SJCRH30 (cell line): ENCODE data around the gene TCEAL7. TPM values are rescaled to one million over a fixed set of nuclear protein-coding genes. Genes with fewer than 3 reads are reported as not detected.
"Not testable (repeated sequence)": the region's sequence is repeated elsewhere in the genome, so short reads cannot be mapped to it uniquely, and the experiment has no call there.

Experiments used
- DNase-seq, 2 experiments: peaks; one replicate each; pipeline ENCODE4 v3.0.0-alpha.2; 2015 to 2020
- H3K27ac ChIP-seq: fragments of 250-450 bp; sonication (Bioruptor Pico); 2 replicates; pipeline ENCODE4 v1.5.1; 2020; ENCODE audit warnings: mild to moderate bottlenecking, moderate library complexity
- H3K27me3 ChIP-seq: fragments of 250-450 bp; sonication (Bioruptor Pico); 2 replicates; pipeline ENCODE4 v1.5.1; 2020; ENCODE audit warnings: mild to moderate bottlenecking, moderate library complexity
- H3K36me3 ChIP-seq: fragments of 250-450 bp; sonication (Bioruptor Pico); 2 replicates; pipeline ENCODE4 v1.5.1; 2020; ENCODE audit warnings: mild to moderate bottlenecking, moderate library complexity
- H3K4me1 ChIP-seq: fragments of 250-450 bp; sonication (Bioruptor Pico); 2 replicates; pipeline ENCODE4 v1.5.1; 2020; ENCODE audit warnings: mild to moderate bottlenecking, moderate library complexity
- H3K4me3 ChIP-seq: fragments of 250-450 bp; sonication (Bioruptor Pico); 2 replicates; pipeline ENCODE4 v1.5.1; 2020; ENCODE audit warnings: mild to moderate bottlenecking, moderate library complexity
- H3K9me3 ChIP-seq: fragments of 250-450 bp; sonication (Bioruptor Pico); replicated peaks from 2 replicates; pipeline ENCODE4 v1.5.1; 2020; ENCODE audit warnings: mild to moderate bottlenecking, moderate library complexity
- total RNA-seq: library from RNA; depleted of rRNA; stranded (reverse); fragments of >200 nt; shearing (Covaris generic); gene quantifications from 2 replicates; pipeline ENCODE4 v1.2.3, GENCODE V29; 2014; rRNA removed

TCEAL7 gene, protein sequence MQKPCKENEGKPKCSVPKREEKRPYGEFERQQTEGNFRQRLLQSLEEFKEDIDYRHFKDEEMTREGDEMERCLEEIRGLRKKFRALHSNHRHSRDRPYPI
- total RNA-seq: 39.1 and 42.9 TPM in 2 replicates

DNA sequence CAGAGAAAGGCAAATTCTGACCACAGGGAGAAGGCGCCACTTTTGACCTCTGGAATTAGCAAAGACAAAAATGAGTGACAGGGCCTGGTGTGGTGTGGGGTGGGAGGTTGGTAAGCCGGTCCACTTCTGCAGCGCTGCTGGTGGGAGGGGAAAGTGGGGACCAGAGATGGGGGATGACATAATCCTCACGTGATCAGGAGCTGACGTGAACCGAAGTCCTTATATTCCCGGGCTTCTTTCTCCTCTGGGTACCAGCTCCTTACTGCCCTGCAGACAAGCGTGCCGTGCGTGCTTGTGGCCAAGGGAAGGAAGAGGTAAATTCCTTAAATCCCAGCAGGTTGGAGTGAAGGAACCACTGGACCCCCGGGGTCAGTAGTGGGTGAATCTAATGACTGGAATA, at the start of gene TCEAL7:
TCEAL7 (plus strand) TSS at position 249 of the 400 bp plus-strand sequence. CDS start 1,165 bp downstream, outside the sequence.
- no peaks in the 10 kb centered on the region for H3K36me3 ChIP-seq
- H3K4me3 ChIP-seq: peak within 1 kb of the TSS; percentile 60
- H3K27me3 ChIP-seq: no peaks in the 10 kb centered on the region
- peak; percentile 90 to 92 for DNase-seq
- no peaks in the 10 kb centered on the region for H3K9me3 ChIP-seq
- peak within 1 kb of the TSS; percentile 41 for H3K27ac ChIP-seq
- H3K4me1 ChIP-seq: peaks cover 8% of the 10 kb centered on the region

DNA sequence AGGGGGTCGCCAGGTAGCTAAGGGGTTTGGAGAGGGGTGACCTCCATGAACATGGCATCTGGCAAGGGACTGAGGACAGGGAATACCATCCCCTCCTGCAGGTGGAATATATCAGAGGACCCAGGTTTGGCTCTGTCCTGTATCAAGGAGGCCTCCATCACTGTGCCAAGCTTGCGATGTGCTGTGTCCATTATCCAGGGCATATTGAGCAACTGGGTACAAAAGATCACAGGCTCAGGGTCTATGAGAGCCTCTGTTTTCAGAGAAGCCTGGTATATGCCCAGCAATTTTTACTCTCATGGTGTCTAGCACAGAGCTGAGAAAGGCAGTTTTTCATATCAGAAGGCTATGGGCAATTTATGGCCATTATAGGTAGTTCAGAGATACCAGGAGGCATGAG, 36.9 kb upstream of the TCEAL7 start:
- H3K9me3 ChIP-seq: no peaks in the 10 kb centered on the region
- no peaks in the 10 kb centered on the region for H3K36me3 ChIP-seq
- H3K27ac ChIP-seq: no peak overlapping the region
- no peaks in the 10 kb centered on the region for H3K4me1 ChIP-seq
- no peaks in the 10 kb centered on the region for H3K27me3 ChIP-seq
- no peak overlapping the region for H3K4me3 ChIP-seq
- DNase-seq: no peak

DNA sequence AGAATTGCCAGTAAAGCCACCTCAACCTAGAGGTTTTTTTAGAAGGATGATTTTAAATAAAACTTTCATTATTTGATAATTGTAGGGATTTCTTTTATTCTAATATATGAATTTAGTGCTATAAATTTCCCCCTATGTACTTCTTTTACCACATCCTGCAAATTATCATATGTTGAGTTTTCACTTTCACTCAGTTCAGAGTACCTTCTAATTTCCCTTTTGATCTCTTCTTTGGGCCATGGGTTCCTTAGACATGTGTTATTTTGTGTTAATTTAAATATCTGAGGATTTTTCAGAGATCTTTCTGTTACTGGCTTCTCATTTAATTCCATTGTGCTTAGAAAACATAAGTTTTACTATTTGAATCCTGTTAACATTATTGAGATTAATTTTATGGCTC, 25.3 kb upstream of the TCEAL7 start:
- Histone ChIP-seq H3K36me3 (no peaks in the 10 kb centered on the region), H3K9me3 (no peaks in the 10 kb centered on the region), H3K4me3 (no peak overlapping the region), H3K4me1 (no peaks in the 10 kb centered on the region), H3K27me3 (no peaks in the 10 kb centered on the region), H3K27ac (no peak overlapping the region)
- no peak for DNase-seq

DNA sequence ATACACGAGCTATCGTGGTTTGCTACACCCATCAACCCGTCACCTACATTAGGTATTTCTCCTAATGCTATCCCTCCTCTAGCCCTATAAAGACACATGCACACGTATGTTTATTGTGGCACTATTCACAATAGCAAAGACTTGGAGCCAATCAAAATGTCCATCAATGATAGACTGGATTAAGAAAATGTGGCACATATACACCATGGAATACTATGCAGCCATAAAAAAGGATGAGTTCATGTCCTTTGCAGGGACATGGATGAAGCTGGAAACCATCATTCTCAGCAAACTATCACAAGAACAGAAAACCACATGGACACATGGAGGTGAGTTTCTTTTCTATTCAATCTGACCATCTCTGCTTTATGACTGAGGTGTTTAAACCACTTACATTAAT, 24.4 kb upstream of the TCEAL7 start:
- H3K4me1 ChIP-seq, H3K36me3 ChIP-seq, H3K4me3 ChIP-seq, H3K9me3 ChIP-seq, H3K27me3 ChIP-seq, DNase-seq, H3K27ac ChIP-seq: not testable (repeated sequence)

DNA sequence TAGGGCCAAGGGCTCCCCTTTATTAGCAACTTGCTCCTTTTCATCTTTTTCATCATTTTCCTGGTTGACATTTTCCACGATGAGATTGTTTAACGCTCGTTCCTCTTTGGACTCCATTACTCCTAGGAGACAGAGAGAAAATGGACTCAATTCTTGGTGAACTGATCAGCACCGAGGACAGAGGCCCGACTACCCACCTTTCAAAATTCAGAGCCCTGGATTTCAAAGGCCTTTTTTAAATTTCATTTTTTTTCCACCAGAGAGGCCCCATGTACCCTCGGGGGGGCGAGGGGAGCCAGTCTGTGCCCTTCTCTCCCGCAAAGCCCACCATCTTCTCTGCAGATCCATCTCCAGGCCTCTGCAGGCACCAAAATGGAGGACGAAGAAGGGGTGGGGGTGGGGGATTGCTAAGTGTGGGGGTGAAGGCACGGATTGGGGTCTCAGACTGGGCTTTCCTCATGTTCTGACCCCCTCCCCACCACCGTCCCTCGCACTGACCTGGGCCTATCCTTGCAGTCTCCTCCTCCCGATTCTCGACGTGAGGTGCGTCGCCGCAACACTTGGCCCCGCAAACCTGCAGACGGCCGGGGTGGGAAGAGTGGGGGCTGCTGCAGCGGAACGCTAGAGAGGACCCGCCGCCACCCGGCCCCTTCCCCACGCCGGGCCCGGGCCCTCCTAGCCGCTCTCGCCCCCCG, 20.0 kb upstream of the TCEAL7 start:
- no peak for DNase-seq
- no peaks in the 10 kb centered on the region for H3K9me3 ChIP-seq
- H3K27me3 ChIP-seq: no peaks in the 10 kb centered on the region
- H3K27ac ChIP-seq: no peak overlapping the region
- H3K4me1 ChIP-seq: peaks cover 9% of the 10 kb centered on the region; the same call in 1 of the 2 replicates
- H3K4me3 ChIP-seq: no peak overlapping the region
- H3K36me3 ChIP-seq: no peaks in the 10 kb centered on the region

DNA sequence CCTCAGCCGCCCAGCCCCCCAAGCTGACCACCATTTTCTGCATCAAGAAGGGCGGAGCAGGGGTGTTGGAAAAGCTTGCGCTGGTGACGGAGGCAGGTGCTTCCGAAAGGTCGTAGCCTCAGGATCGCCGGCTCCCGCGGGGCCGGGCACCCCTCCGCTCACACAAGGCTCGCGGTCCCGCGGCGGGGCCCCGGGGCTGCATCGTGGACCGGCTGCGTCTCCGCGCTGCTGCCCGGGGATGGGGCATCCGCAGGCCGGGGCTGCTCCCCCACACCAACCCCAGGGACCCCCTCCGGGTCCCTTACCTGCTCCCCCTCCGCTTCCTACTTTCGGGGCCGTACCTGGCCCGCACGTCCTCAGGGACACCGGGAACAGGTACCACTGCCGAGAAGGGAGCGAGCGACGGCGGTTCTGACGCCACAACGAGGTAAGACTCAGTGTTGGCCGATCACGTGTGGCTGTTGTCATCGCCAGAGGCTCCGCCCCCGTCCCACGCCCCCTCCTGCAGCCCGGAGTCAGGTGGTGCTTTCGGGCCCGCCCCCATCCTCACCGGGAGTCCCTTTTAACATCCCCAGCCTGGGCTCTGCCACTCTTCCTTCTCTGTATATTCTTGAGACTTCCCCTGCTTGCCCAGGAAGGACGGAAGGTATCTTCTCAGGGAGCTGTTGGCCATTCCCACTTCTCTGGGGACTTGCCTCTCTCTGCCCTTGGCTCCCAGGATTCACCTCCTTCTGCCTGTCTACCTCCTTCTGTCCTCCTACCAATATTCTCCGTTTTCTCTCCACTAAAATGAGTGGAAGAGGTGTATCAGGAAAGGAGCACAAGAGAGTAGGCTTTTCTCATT, 19.3 kb upstream of the TCEAL7 start, which contains the start of gene BEX2:
BEX2 (minus strand) TSS at position 436 of the 844 bp plus-strand sequence. CDS start 1,014 bp downstream, outside the sequence.
- Histone ChIP-seq H3K36me3 (no peaks in the 10 kb centered on the region), H3K4me3 (peak within 1 kb of the TSS; percentile 33), H3K4me1 (peaks cover 9% of the 10 kb centered on the region; the same call in 1 of the 2 replicates), H3K9me3 (no peaks in the 10 kb centered on the region), H3K27me3 (no peaks in the 10 kb centered on the region), H3K27ac (peak within 1 kb of the TSS; percentile 52)
- peak in 1 of 2 experiments; percentile 17 for DNase-seq

DNA sequence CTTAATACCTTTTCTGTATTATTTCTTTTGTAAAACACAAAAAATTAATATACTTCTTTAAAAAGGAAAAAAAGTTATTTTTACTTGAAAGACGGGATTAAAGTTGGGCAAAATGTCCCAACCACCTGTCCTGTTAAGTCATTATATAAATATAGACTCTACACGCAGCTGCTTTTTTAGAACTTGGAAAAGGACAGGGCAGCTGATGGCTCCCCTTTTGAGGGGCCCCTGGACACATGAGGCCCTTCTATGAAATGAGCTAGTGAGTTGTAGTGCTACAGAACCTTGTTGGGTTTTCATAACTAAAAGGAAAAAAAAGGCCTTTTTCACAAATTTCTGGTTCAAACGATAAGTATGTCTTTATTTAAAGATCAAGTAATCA, 18.6 kb upstream of the TCEAL7 start:
- Histone ChIP-seq H3K4me1 (peaks cover 9% of the 10 kb centered on the region; the same call in 1 of the 2 replicates), H3K36me3 (no peaks in the 10 kb centered on the region), H3K27me3 (no peaks in the 10 kb centered on the region), H3K27ac (peak overlapping the region; percentile 52), H3K9me3 (no peaks in the 10 kb centered on the region), H3K4me3 (peak overlapping the region; percentile 33)
- peak; percentile 43 to 61 for DNase-seq

DNA sequence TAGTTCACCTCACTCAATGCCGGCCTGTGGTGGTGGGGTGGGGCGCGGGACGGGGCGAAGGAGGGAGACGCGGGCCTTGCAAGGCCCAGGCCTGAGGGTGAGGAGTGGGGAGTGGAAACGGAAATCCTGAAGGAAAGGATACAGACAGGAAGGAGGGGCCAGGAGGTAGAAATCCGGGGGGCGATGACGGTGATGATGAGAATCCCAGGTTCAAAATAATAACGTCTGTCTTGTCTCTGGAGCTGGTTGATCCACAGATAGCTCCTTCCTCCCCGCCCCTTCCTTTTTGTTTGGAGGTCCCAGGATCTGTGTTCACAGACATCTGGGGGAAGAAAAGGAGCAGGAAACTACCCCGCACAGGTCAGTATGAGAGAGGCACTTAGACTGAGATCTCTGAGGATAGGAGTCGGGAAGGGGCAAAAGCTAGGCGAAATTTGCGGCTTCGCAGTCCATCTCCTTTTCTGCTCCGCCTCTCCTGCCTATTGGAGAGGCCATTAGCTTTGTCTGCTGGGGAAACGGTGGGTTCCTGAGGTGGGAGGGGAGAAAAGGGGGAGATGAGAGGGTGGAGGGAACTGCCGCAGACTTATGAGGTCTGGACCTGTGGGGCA, 746 bp downstream of the TCEAL7 start:
- Histone ChIP-seq H3K4me3 (peak overlapping the region; percentile 60), H3K27me3 (no peaks in the 10 kb centered on the region), H3K9me3 (no peaks in the 10 kb centered on the region), H3K36me3 (no peaks in the 10 kb centered on the region), H3K27ac (peak overlapping the region; percentile 41; the same call in 1 of the 2 replicates), H3K4me1 (peaks cover 8% of the 10 kb centered on the region)
- no peak for DNase-seq

DNA sequence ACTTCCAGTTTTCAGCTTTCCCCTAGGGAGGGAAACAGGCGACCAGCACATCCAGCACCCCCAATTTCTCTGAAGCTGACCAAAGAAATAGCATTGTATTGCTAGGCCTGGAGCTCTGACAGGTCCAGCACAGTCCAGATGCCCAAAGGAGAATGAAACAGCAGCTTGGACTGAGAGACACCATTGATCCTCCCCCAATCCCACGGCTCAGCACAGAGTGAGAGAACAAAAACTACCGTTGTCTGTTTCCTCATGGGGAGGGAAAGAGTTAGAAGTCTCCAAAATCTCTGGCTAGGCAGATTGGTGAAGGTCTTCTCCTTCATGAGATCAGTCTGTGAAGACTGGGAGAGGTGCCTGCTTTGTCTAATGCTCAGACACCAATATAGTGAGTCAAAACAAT, 8.6 kb downstream of the TCEAL7 start:
- Histone ChIP-seq H3K4me3 (no peak overlapping the region), H3K27ac (no peak overlapping the region), H3K9me3 (no peaks in the 10 kb centered on the region), H3K27me3 (no peaks in the 10 kb centered on the region), H3K36me3 (no peaks in the 10 kb centered on the region), H3K4me1 (no peaks in the 10 kb centered on the region)
- no peak for DNase-seq

DNA sequence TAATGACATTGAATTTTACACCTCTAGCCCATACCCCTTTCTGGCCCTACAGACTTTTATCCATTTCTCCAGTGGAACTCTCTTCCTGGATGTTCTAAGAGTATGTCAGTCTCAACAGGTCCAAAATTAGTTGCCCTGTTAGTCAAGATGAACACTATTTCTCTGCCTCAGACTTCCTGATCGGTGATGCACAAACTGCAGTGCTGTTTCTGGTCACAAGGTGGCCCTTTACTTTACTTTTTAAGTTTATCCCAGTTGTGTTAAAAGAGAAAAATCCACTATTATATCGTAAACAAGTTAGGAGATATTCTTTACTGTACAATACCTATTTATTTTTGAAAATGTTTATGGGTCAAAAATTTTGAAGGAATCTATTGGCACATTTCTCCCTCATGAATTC, 13.1 kb downstream of the TCEAL7 start:
- no peaks in the 10 kb centered on the region for H3K4me1 ChIP-seq
- peak in 1 of 2 experiments; percentile 47 for DNase-seq
- no peak overlapping the region for H3K27ac ChIP-seq
- H3K9me3 ChIP-seq: no peaks in the 10 kb centered on the region
- no peaks in the 10 kb centered on the region for H3K36me3 ChIP-seq
- H3K27me3 ChIP-seq: no peaks in the 10 kb centered on the region
- no peak overlapping the region for H3K4me3 ChIP-seq

DNA sequence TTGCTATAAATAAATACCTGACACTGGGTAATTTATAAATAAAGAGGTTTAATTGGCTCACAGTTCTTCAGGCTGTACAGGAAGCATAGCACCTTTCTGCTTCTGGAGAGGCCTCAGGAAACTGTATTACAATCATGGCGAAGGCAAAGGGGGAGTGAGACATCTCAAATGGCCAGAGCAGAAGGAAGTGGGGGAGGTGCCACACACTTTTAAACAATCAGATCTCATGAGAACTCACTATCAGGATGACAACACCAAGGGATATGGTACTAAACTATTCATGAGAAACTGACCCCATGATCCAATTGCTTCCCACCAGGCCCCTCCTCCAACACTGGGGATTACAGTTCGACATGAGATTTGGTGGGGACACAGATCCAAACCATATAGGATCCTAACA, 14.6 kb downstream of the TCEAL7 start:
- Histone ChIP-seq H3K27ac (no peak overlapping the region), H3K27me3 (no peaks in the 10 kb centered on the region), H3K9me3 (no peaks in the 10 kb centered on the region), H3K4me3 (no peak overlapping the region), H3K4me1 (no peaks in the 10 kb centered on the region), H3K36me3 (no peaks in the 10 kb centered on the region)
- no peak for DNase-seq

DNA sequence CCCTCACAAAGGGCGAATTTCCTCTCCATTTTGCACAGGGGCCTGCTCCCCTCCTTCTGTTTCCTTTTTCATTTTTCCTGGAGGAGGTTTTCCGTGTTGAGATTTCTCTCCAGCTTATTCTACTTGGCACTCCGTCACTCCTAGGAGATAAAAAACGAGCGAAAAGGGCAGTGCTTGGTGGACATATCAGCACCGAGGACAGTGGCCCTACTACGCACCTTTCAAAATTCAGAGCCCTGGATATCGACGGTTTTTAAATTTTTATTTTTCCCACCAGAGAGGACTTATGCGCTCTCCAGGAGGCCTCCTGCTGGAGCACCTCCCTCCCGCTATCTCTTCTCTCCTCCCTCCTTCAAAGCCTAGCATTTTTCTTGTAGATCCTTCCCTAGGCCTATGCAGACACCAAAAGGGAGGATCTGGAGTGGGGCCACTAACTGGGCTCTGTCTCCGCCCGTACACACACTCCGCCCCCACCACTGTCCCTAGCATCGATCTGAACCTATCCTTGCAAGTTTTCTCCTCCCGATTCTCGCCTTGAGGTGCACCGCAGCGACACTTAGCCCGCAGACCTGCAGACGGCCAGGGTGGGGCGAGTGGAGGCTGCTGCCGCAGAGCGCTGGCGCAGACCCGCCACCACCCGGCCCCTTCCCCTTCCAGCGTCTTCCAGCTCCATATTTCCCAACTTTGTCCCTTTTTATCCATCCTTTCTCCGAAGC, 17.8 kb downstream of the TCEAL7 start:
- no peak overlapping the region for H3K27ac ChIP-seq
- DNase-seq: no peak
- H3K9me3 ChIP-seq: no peaks in the 10 kb centered on the region
- no peaks in the 10 kb centered on the region for H3K36me3 ChIP-seq
- H3K27me3 ChIP-seq: no peaks in the 10 kb centered on the region
- no peak overlapping the region for H3K4me3 ChIP-seq
- no peaks in the 10 kb centered on the region for H3K4me1 ChIP-seq

DNA sequence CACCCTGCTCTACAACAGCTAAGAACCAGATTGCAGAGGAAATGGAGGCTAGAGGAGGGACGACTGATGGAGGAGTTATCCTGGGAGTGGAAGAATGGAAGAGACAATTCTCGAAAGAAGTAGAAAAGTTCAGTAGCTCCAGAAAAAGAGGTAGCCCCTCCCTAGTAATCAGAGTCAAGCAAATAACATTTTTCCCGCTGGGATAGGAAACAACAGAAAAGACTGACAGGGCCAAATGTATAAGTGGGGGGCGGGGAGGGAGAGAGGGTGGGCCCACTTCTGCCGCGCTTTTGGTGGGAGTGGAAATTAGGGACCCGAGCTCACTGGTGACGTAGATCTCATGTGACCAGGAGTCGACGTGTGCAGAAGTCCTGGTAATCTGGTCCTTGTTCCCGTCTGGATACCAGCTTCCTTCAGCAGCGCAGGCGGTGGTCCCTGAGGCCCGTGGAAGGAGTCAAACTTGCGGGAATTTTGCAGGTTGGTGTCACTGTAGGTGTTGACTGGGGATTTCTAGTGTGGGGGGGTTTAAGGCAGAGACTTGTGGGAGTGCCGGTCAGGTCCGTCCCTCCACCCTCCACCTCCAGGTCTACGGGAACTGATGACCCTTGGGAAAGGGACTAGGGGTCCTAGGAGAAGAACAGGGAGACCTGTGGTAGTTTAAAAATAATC, 26.2 kb downstream of the TCEAL7 start, which contains the start of gene TCEAL9:
TCEAL9 (plus strand) TSS at position 377 of the 669 bp plus-strand sequence. CDS start 1,179 bp downstream, outside the sequence.
- Histone ChIP-seq H3K4me1 (peaks cover 2% of the 10 kb centered on the region), H3K27me3 (no peaks in the 10 kb centered on the region), H3K36me3 (peaks cover 10% of the 10 kb centered on the region), H3K9me3 (no peaks in the 10 kb centered on the region), H3K4me3 (peak within 1 kb of the TSS; percentile 76), H3K27ac (peak within 1 kb of the TSS; percentile 93)
- peak; percentile 87 to 91 for DNase-seq

DNA sequence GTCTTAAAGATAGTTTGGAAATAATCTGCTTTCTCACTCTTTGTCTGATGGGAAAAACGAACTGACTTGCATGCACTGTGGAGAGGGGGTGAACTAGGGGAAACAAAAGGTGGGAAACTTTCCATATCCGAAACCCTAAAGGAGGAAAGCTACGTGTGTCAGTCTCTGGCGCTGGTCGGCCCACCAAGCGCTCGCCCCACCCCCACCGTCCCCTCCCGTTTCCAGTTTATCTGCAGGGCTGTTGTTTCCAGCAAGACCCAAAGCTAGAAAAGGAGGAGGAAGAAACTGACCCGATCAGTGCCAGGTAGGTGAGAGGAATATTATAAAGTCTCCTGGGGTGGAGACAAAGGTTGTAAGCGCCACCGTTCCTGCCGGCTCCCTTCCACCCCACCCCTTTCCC, 26.8 kb downstream of the TCEAL7 start:
- no peaks in the 10 kb centered on the region for H3K9me3 ChIP-seq
- no peaks in the 10 kb centered on the region for H3K27me3 ChIP-seq
- peak overlapping the region; percentile 76 for H3K4me3 ChIP-seq
- H3K27ac ChIP-seq: peak overlapping the region; percentile 93
- peaks cover 10% of the 10 kb centered on the region for H3K36me3 ChIP-seq
- peaks cover 8% of the 10 kb centered on the region for H3K4me1 ChIP-seq
- peak in 1 of 2 experiments; percentile 25 for DNase-seq
